ENCODE data around the gene IFNG-AS1.

Gene IFNG-AS1

DNA sequence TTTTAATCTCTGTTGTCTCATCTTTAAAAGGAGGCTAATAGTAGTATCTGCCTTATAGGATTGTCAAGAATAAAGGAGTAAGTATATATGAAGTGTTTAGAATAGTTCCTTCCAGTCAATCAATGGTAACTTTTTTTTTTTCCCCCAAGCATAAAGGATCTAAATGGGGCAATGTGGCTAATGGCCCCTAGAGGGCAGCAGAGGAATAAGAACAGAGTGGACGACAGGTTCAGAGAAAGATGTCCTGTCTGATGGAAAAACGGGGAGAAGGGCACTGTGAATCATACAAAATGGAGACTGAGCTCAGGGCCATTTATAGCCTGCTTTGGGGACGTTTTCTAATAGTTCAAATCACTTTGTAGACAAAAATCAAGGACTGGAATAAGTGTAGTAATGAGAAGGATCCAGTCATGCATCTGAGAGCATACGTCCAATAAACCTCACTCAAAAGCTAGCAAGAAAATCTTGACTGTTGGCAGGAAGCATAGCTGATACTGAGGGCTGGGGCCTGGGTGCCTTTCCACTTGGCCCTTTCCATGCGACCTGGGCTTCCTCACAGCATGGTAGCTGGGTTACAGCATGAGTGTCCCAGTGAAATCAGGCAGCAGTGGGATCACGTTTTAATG, 51.3 kb downstream of the IFNG-AS1 start:
- Histone ChIP-seq H3K9me3 (ENCODE audit: low read length) (no peaks in the 10 kb centered on the region), H3K36me3 (ENCODE audit: insufficient read depth, low read length) (no peaks in the 10 kb centered on the region), H3K27ac (ENCODE audit: low read depth, low read length) (no peak overlapping the region), H3K27me3 (ENCODE audit: control insufficient read depth in 1 of 2, insufficient read depth in 2 of 2, low read length in 2 of 2) (no peaks in the 10 kb centered on the region), H3K4me1 (ENCODE audit: insufficient read depth, low read length) (no peaks in the 10 kb centered on the region), H3K4me3 (ENCODE audit: low read depth in 1 of 2, low read length in 2 of 2) (no peak overlapping the region), H3K9ac (ENCODE audit: low read length) (no peak overlapping the region)

GRCh38 chr12:68042212-68042699, 53.0 kb downstream of the IFNG-AS1 start:
- no peaks in the 10 kb centered on the region for H3K9me3 ChIP-seq (ENCODE audit: low read length)
- H3K4me1 ChIP-seq (ENCODE audit: insufficient read depth, low read length) = no peaks in the 10 kb centered on the region
- H3K36me3 ChIP-seq (ENCODE audit: insufficient read depth, low read length) = no peaks in the 10 kb centered on the region
- no peak overlapping the region for H3K4me3 ChIP-seq (ENCODE audit: low read depth in 1 of 2, low read length in 2 of 2)
- H3K9ac ChIP-seq (ENCODE audit: low read length) = no peak overlapping the region
- no peaks in the 10 kb centered on the region for H3K27me3 ChIP-seq (ENCODE audit: control insufficient read depth in 1 of 2, insufficient read depth in 2 of 2, low read length in 2 of 2)
- no peak overlapping the region for H3K27ac ChIP-seq (ENCODE audit: low read depth, low read length)

DNA sequence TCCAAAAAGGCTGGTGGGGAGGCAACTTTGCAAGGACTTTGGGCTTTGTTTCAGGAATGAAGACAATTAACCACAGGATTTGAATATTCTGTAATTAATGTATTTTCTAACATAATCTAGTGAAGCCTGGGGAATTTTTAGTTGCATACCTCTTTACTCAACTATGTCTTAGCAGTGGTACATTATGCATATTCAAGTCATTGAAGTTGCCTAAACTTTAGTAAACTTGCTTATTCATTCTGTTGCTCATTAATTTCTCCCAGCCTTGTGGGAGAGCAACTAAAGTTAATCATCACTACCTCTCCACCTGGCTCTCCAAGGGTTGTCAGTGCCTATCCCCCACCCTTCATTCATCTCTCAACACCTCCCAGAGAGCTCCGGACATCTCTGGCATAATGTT, 54.2 kb downstream of the IFNG-AS1 start:
- no peak overlapping the region for H3K4me3 ChIP-seq (ENCODE audit: low read depth in 1 of 2, low read length in 2 of 2)
- H3K27ac ChIP-seq (ENCODE audit: low read depth, low read length) = no peak overlapping the region
- H3K36me3 ChIP-seq (ENCODE audit: insufficient read depth, low read length) = no peaks in the 10 kb centered on the region
- no peak overlapping the region for H3K9ac ChIP-seq (ENCODE audit: low read length)
- no peaks in the 10 kb centered on the region for H3K9me3 ChIP-seq (ENCODE audit: low read length)
- H3K27me3 ChIP-seq (ENCODE audit: control insufficient read depth in 1 of 2, insufficient read depth in 2 of 2, low read length in 2 of 2) = no peaks in the 10 kb centered on the region
- H3K4me1 ChIP-seq (ENCODE audit: insufficient read depth, low read length) = no peaks in the 10 kb centered on the region

DNA sequence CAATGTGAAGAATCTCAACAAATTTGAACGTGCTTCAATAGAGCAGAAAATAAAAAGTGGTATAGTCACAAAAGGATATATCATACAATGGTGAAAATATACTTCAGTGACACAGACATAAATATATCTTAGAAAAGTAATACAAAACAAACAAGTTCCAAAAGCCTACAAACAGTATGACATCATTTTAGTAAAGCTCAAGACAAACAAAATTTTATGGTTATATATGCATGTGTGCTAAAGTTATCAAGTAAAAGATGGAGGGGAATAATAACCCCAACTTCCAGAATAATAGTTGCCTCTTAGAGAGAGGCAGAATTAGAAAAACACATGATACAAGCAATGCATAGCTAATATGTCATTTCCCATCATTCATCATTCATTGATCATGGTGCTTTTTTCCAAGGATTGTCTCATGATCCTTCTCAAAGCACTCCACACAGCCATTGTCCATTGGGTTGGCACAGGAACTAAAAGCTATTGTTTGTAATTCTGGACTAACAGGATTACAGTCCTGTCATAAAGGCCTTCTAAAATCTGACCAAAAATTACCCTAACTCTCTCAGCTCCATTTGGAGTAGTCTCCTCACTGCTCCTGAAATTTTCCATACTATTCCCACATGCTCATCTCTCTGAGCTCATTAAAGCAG, 59.5 kb downstream of the IFNG-AS1 start:
- Histone ChIP-seq H3K9ac (ENCODE audit: low read length) (no peak overlapping the region), H3K27me3 (ENCODE audit: control insufficient read depth in 1 of 2, insufficient read depth in 2 of 2, low read length in 2 of 2) (no peaks in the 10 kb centered on the region), H3K4me3 (ENCODE audit: low read depth in 1 of 2, low read length in 2 of 2) (no peak overlapping the region), H3K9me3 (ENCODE audit: low read length) (no peaks in the 10 kb centered on the region), H3K4me1 (ENCODE audit: insufficient read depth, low read length) (no peaks in the 10 kb centered on the region), H3K36me3 (ENCODE audit: insufficient read depth, low read length) (no peaks in the 10 kb centered on the region), H3K27ac (ENCODE audit: low read depth, low read length) (no peak overlapping the region)

- no peaks in the 10 kb centered on the region for H3K36me3 ChIP-seq (ENCODE audit: insufficient read depth, low read length)
- no peak overlapping the region for H3K27ac ChIP-seq (ENCODE audit: low read depth, low read length)
- H3K27me3 ChIP-seq (ENCODE audit: control insufficient read depth in 1 of 2, insufficient read depth in 2 of 2, low read length in 2 of 2) = no peaks in the 10 kb centered on the region
- no peaks in the 10 kb centered on the region for H3K9me3 ChIP-seq (ENCODE audit: low read length)
- H3K4me3 ChIP-seq (ENCODE audit: low read depth in 1 of 2, low read length in 2 of 2) = no peak overlapping the region
- H3K4me1 ChIP-seq (ENCODE audit: insufficient read depth, low read length) = no peaks in the 10 kb centered on the region
- no peak overlapping the region for H3K9ac ChIP-seq (ENCODE audit: low read length)
Measured at GRCh38 chr12:68056300-68056699, 67.1 kb downstream of the IFNG-AS1 start.

- Histone ChIP-seq H3K36me3 (ENCODE audit: insufficient read depth, low read length) (no peaks in the 10 kb centered on the region), H3K27me3 (ENCODE audit: control insufficient read depth in 1 of 2, insufficient read depth in 2 of 2, low read length in 2 of 2) (no peaks in the 10 kb centered on the region), H3K9ac (ENCODE audit: low read length) (no peak overlapping the region), H3K9me3 (ENCODE audit: low read length) (no peaks in the 10 kb centered on the region), H3K4me1 (ENCODE audit: insufficient read depth, low read length) (no peaks in the 10 kb centered on the region), H3K4me3 (ENCODE audit: low read depth in 1 of 2, low read length in 2 of 2) (no peak overlapping the region), H3K27ac (ENCODE audit: low read depth, low read length) (no peak overlapping the region)
Measured at GRCh38 chr12:68063900-68064590, 74.8 kb downstream of the IFNG-AS1 start.

DNA sequence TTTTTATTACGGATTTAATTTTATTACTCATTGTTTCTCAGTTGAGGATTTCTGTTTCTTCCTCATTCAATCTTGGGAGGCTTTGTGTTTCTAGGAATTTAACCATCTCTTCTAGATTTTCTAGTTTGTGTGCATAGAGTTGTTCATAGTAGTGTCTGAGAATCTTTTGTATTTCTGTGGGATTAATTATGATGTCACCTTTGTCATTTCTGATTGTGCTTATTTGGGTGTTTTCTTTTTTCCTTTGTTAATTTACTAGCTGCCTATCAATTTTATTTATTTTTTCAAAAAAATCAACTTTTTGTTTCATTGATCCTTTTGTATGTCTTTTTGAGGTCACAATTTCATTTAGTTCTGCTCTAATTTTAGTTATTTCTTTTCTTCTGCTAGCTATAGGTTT, 75.9 kb downstream of the IFNG-AS1 start:
- no peaks in the 10 kb centered on the region for H3K27me3 ChIP-seq (ENCODE audit: control insufficient read depth in 1 of 2, insufficient read depth in 2 of 2, low read length in 2 of 2)
- no peaks in the 10 kb centered on the region for H3K36me3 ChIP-seq (ENCODE audit: insufficient read depth, low read length)
- no peak overlapping the region for H3K9ac ChIP-seq (ENCODE audit: low read length)

DNA sequence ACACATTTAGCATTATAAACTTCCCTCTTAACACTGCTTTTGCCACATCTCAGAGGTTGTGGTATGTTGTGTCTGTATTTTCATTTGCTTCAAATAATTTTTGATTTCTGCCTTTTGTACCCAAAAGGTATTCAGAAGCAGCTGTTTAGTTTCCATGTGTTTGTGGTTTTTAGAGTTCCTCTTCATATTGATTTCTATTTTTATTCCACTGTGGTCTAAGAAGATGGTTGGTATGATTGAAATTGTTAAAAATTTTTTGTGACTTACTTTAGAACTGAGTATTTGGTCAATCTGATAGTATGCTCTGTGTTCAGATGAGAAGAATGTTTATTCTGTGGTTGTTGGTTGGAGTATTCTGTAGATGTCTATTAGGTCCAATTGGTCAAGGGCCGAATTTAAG, 76.4 kb downstream of the IFNG-AS1 start:
- Histone ChIP-seq H3K9ac (ENCODE audit: low read length) (no peak overlapping the region), H3K27me3 (ENCODE audit: control insufficient read depth in 1 of 2, insufficient read depth in 2 of 2, low read length in 2 of 2) (no peaks in the 10 kb centered on the region), H3K36me3 (ENCODE audit: insufficient read depth, low read length) (no peaks in the 10 kb centered on the region), H3K4me3 (ENCODE audit: low read depth in 1 of 2, low read length in 2 of 2) (no peak overlapping the region), H3K4me1 (ENCODE audit: insufficient read depth, low read length) (no peaks in the 10 kb centered on the region), H3K9me3 (ENCODE audit: low read length) (no peaks in the 10 kb centered on the region), H3K27ac (ENCODE audit: low read depth, low read length) (no peak overlapping the region)

More for the DNA sequence above, 75.9 kb downstream of the IFNG-AS1 start:
- Histone ChIP-seq H3K4me3 (ENCODE audit: low read depth in 1 of 2, low read length in 2 of 2) (no peak overlapping the region), H3K9me3 (ENCODE audit: low read length) (no peaks in the 10 kb centered on the region), H3K4me1 (ENCODE audit: insufficient read depth, low read length) (no peaks in the 10 kb centered on the region), H3K27ac (ENCODE audit: low read depth, low read length) (no peak overlapping the region)

GRCh38 chr12:68067762-68068376, 78.6 kb downstream of the IFNG-AS1 start:
- no peak overlapping the region for H3K9ac ChIP-seq (ENCODE audit: low read length)
- no peaks in the 10 kb centered on the region for H3K27me3 ChIP-seq (ENCODE audit: control insufficient read depth in 1 of 2, insufficient read depth in 2 of 2, low read length in 2 of 2)
- H3K4me3 ChIP-seq (ENCODE audit: low read depth in 1 of 2, low read length in 2 of 2) = no peak overlapping the region
- H3K4me1 ChIP-seq (ENCODE audit: insufficient read depth, low read length) = no peaks in the 10 kb centered on the region
- H3K27ac ChIP-seq (ENCODE audit: low read depth, low read length) = no peak overlapping the region
- no peaks in the 10 kb centered on the region for H3K9me3 ChIP-seq (ENCODE audit: low read length)
- no peaks in the 10 kb centered on the region for H3K36me3 ChIP-seq (ENCODE audit: insufficient read depth, low read length)

- Histone ChIP-seq H3K4me1 (ENCODE audit: insufficient read depth, low read length) (no peaks in the 10 kb centered on the region), H3K36me3 (ENCODE audit: insufficient read depth, low read length) (no peaks in the 10 kb centered on the region), H3K27me3 (ENCODE audit: control insufficient read depth in 1 of 2, insufficient read depth in 2 of 2, low read length in 2 of 2) (no peaks in the 10 kb centered on the region), H3K9ac (ENCODE audit: low read length) (no peak overlapping the region), H3K9me3 (ENCODE audit: low read length) (no peaks in the 10 kb centered on the region), H3K27ac (ENCODE audit: low read depth, low read length) (no peak overlapping the region), H3K4me3 (ENCODE audit: low read depth in 1 of 2, low read length in 2 of 2) (no peak overlapping the region)
Measured at GRCh38 chr12:68069275-68069674, 80.0 kb downstream of the IFNG-AS1 start.

Measured in muscle layer of colon (tissue), 2 donors.